Natural killer cell (primary cell): ENCODE data around the gene ARHGAP26. TPM values are rescaled to one million over a fixed set of nuclear protein-coding genes. Genes with fewer than 3 reads are reported as not detected.

Experiments used
- ATAC-seq, 3 donors: fragments of 150-1000 bp in 2 of 3; fragments of 200-7000 bp in 1 of 3; cut with Tn5 transposase; 1 replicate in 1 of 3; 2 replicates in 2 of 3; pipeline ENCODE4 v1.10.0; 2021; ENCODE audit warnings: mild to moderate bottlenecking in 2 of 3, moderate library complexity in 2 of 3
- DNase-seq, 2 donors: peaks; one replicate each; pipeline versions ENCODE4 v3.0.0 to v3.0.0-alpha.2; 2013 to 2021; ENCODE audit warnings: mixed read lengths in 1 of 2
- H3K27ac ChIP-seq: one replicate; pipeline ENCODE4 v1.5.1; 2013; ENCODE audit warnings: mild to moderate bottlenecking, low read length
- H3K27me3 ChIP-seq: one replicate; pipeline ENCODE4 v1.6.1; 2013; ENCODE audit warnings: low read length; ENCODE audit not compliant: control insufficient read depth, insufficient read depth
- H3K36me3 ChIP-seq: one replicate; pipeline ENCODE4 v1.6.1; 2013; ENCODE audit warnings: low read length; ENCODE audit not compliant: control insufficient read depth, insufficient read depth
- H3K4me1 ChIP-seq: one replicate; pipeline ENCODE4 v1.6.1; 2013; ENCODE audit warnings: low read length; ENCODE audit not compliant: control insufficient read depth, insufficient read depth
- H3K4me3 ChIP-seq: one replicate; pipeline ENCODE4 v1.5.1; 2013; ENCODE audit warnings: low read length
- H3K9me3 ChIP-seq: one replicate; pipeline ENCODE4 v1.6.1; 2013; ENCODE audit warnings: low read length; ENCODE audit not compliant: control insufficient read depth, insufficient read depth
- H3K27ac Mint-ChIP-seq, 2 donors: one replicate each; pipeline ENCODE4 v1.8.0; 2022; ENCODE audit warnings: mild to moderate bottlenecking in 2 of 2, mixed read lengths in 2 of 2, moderate library complexity in 1 of 2
- H3K27me3 Mint-ChIP-seq, 2 donors: one replicate each; pipeline ENCODE4 v1.8.0; 2022; ENCODE audit warnings: low read depth in 2 of 2, mixed read lengths in 2 of 2
- H3K36me3 Mint-ChIP-seq: one replicate; pipeline ENCODE4 v1.8.0; 2022; ENCODE audit warnings: mixed read lengths
- H3K4me1 Mint-ChIP-seq, 2 donors: one replicate each; pipeline ENCODE4 v1.8.0; 2022; ENCODE audit warnings: mixed read lengths in 2 of 2
- H3K4me3 Mint-ChIP-seq: one replicate; pipeline ENCODE4 v1.8.0; 2022; ENCODE audit warnings: mild to moderate bottlenecking, moderate library complexity, mixed read lengths
- H3K9me3 Mint-ChIP-seq, 2 donors: one replicate each; pipeline ENCODE4 v1.8.0; 2022; ENCODE audit warnings: mixed read lengths in 2 of 2
- WGBS: methylation state at CpG from one replicate; pipeline ENCODE4 v1.1.7; 2013; ENCODE audit warnings: missing lambda C conversion rate; ENCODE audit not compliant: insufficient coverage; 5-methylcytosine and 5-hydroxymethylcytosine counted together
- intact Hi-C: fragments of 100-400 bp; cut with micrococcal nuclease; formaldehyde crosslinking; loops from one replicate; pipeline ENCODE4 v1.14.2; 2022
- total RNA-seq, 4 donors: library from RNA; stranded (reverse); fragments of 120-200 nt in 1 of 4; gene quantifications; one replicate each; pipeline versions ENCODE4 v1.2.3 to v1.2.4, GENCODE V29; 2013 to 2022
- TF ChIP-seq, protein P1 (sequence below): fragments of 200-600 bp; IDR thresholded peaks from one replicate; pipeline ENCODE4 v1.8.0; 2022; ENCODE audit warnings: antibody characterized with exemption

ARHGAP26 gene
- total RNA-seq, 3 donors from 2014 or later (not counting 1 experiment from before 2014, with no cell fraction given): 153 to 159 (median 158) TPM

DNA sequence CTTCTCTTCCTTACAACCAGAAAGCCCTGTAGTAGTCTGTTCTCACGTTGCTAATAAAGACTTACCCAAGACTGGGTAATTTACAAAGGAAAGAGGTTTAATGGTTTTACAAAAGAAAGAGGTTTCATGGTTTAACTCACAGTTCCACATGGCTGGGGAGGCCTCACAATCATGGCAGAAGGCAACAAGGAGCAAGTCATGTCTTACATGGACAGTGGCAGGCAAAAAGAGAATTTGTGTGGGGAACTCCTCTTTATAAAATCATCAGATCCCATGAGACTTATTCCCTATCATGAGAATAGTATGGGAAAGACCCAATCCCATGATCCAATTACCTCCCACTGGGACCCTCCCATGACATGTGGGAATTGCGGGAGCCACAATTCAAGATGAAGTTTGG lies 468.4 kb downstream of the ARHGAP26 start:
- no peaks in the 10 kb centered on the region for H3K27me3 ChIP-seq
- no peaks in the 10 kb centered on the region for H3K9me3 Mint-ChIP-seq
- no peak overlapping the region for H3K27ac Mint-ChIP-seq
- no peak overlapping the region for H3K4me3 Mint-ChIP-seq
- DNase-seq (no peak), ATAC-seq (no peak)
- no peaks in the 10 kb centered on the region for H3K9me3 ChIP-seq
- no peaks in the 10 kb centered on the region for H3K27me3 Mint-ChIP-seq
- TF ChIP-seq, protein P1, sequence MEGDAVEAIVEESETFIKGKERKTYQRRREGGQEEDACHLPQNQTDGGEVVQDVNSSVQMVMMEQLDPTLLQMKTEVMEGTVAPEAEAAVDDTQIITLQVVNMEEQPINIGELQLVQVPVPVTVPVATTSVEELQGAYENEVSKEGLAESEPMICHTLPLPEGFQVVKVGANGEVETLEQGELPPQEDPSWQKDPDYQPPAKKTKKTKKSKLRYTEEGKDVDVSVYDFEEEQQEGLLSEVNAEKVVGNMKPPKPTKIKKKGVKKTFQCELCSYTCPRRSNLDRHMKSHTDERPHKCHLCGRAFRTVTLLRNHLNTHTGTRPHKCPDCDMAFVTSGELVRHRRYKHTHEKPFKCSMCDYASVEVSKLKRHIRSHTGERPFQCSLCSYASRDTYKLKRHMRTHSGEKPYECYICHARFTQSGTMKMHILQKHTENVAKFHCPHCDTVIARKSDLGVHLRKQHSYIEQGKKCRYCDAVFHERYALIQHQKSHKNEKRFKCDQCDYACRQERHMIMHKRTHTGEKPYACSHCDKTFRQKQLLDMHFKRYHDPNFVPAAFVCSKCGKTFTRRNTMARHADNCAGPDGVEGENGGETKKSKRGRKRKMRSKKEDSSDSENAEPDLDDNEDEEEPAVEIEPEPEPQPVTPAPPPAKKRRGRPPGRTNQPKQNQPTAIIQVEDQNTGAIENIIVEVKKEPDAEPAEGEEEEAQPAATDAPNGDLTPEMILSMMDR: no peak
- no peak overlapping the region for H3K27ac ChIP-seq
- WGBS: 96% methylated on average over 2 of the region's 2 CpGs
- no peaks in the 10 kb centered on the region for H3K4me1 ChIP-seq
- no peaks in the 10 kb centered on the region for H3K36me3 ChIP-seq
- no peaks in the 10 kb centered on the region for H3K4me1 Mint-ChIP-seq
- intact Hi-C loops: no loop called here
- no peaks in the 10 kb centered on the region for H3K36me3 Mint-ChIP-seq
- no peak overlapping the region for H3K4me3 ChIP-seq

DNA sequence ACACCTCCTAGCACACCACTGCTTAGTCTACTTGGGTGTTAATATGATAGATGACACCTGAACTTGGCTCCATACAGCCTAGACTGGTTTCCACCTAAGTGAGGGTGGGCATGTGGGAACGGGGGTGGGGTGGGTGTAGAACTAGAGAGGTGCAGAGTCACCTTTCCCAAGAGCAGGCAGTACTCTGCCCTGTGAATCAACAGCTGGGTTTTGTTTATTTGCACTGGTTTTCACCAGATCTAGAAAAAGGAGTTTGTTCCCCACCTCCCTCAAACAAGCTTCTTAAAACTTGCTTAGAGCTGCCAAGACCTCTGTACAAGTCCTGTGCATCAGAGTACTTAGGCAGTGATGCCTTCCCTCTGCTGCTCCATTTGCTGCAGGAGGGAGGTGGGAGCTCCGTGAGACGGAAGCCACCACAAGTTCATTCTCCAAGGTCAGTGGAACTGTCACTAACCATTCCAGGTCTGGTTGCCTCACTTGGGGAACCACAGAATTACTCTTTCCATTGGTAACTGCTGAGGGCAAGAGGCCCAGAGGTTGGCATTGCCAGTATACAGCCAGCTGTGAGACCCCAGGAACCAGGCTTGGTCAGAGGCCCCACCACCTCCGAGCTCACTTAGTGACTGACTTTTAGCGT lies 469.8 kb downstream of the ARHGAP26 start:
- Histone ChIP-seq H3K27ac (no peak overlapping the region), H3K4me3 (no peak overlapping the region), H3K27me3 (no peaks in the 10 kb centered on the region), H3K36me3 (no peaks in the 10 kb centered on the region), H3K4me1 (no peaks in the 10 kb centered on the region), H3K9me3 (no peaks in the 10 kb centered on the region)
- TF ChIP-seq, protein P1: no peak
- Mint-ChIP-seq H3K27me3 (no peaks in the 10 kb centered on the region), H3K4me1 (no peaks in the 10 kb centered on the region), H3K27ac (no peak overlapping the region), H3K36me3 (no peaks in the 10 kb centered on the region), H3K4me3 (no peak overlapping the region), H3K9me3 (no peaks in the 10 kb centered on the region)
- 90% methylated on average over 5 of the region's 5 CpGs for WGBS
- DNase-seq (no peak), ATAC-seq (no peak)
- intact Hi-C loops: no loop called here

DNA sequence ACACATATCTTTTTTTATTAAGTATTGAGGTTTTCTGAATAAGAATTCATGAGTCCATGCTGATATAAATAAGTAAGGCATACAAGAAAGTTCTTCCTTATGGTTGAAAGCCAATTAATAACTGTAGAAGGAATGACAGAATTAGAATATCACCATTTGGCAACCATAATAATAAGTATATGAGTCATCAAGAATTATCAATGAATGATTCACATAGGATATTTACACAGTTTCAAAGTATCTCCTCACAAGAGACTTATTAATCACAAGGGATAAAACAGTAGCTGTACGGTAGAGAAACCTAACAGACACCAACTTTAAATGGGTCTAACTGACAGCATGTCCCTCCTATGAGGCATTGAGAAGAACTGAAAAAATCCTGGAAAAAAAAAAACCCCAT lies 471.7 kb downstream of the ARHGAP26 start:
- intact Hi-C loops: no loop called here
- H3K36me3 ChIP-seq: no peaks in the 10 kb centered on the region
- no peak overlapping the region for H3K27ac ChIP-seq
- Mint-ChIP-seq H3K36me3 (no peaks in the 10 kb centered on the region), H3K4me3 (no peak overlapping the region), H3K4me1 (no peaks in the 10 kb centered on the region), H3K27me3 (no peaks in the 10 kb centered on the region), H3K27ac (no peak overlapping the region), H3K9me3 (no peaks in the 10 kb centered on the region)
- DNase-seq (no peak), ATAC-seq (no peak)
- TF ChIP-seq, protein P1: no peak
- H3K4me3 ChIP-seq: no peak overlapping the region
- H3K27me3 ChIP-seq: no peaks in the 10 kb centered on the region
- no peaks in the 10 kb centered on the region for H3K4me1 ChIP-seq
- WGBS: 100% methylated on average over 1 of the region's 1 CpG
- H3K9me3 ChIP-seq: no peaks in the 10 kb centered on the region

DNA sequence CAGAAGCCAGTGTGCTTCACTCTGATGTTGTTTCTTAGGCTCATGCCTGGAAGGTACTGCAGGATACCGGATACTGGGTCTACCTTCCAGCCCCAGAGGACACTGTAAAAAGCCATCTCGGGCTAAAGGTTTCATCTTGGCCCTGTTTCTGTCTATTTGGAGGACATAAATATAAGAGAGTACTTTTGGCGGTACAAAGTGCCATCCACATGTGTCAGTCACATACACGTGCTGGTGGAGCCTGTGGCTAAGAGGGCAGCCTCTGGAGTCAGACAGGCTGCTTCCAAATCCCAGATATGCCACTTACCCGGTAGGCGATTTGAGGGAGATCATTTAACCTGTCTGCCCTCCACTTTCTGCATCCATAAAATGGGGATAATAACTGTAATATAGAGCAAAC lies 472.9 kb downstream of the ARHGAP26 start:
- no peaks in the 10 kb centered on the region for H3K27me3 ChIP-seq
- H3K4me1 ChIP-seq: no peaks in the 10 kb centered on the region
- H3K27ac ChIP-seq: no peak overlapping the region
- intact Hi-C loops: no loop called here
- ATAC-seq (no peak), DNase-seq (no peak)
- Mint-ChIP-seq H3K36me3 (no peaks in the 10 kb centered on the region), H3K27me3 (no peaks in the 10 kb centered on the region), H3K4me3 (no peak overlapping the region), H3K4me1 (no peaks in the 10 kb centered on the region), H3K27ac (no peak overlapping the region), H3K9me3 (peaks cover 0 to 7% of the 10 kb centered on the region in 2 donors)
- 95% methylated on average over 6 of the region's 6 CpGs for WGBS
- no peaks in the 10 kb centered on the region for H3K9me3 ChIP-seq
- H3K4me3 ChIP-seq: no peak overlapping the region
- H3K36me3 ChIP-seq: no peaks in the 10 kb centered on the region
- TF ChIP-seq, protein P1: no peak
